GM18951 (cell line): ENCODE results near the gene LBH.

Experiments
- POLR2A ChIP-seq: IDR thresholded peaks from 4 replicates; pipeline ENCODE4 v1.6.1; 2011; ENCODE audit warnings: mild to moderate bottlenecking; ENCODE audit not compliant: insufficient read length, insufficient read depth; ENCODE audit errors: extremely low read depth
- in situ Hi-C: fragments of 300-500 bp; cut with MboI; formaldehyde crosslinking; loops from one replicate; pipeline ENCODE4 v1.12.0; 2022; ENCODE audit warnings: low sequenced_read_pairs, mixed read lengths, inconsistent platforms; ENCODE audit not compliant: unreplicated experiment

LBH gene

DNA sequence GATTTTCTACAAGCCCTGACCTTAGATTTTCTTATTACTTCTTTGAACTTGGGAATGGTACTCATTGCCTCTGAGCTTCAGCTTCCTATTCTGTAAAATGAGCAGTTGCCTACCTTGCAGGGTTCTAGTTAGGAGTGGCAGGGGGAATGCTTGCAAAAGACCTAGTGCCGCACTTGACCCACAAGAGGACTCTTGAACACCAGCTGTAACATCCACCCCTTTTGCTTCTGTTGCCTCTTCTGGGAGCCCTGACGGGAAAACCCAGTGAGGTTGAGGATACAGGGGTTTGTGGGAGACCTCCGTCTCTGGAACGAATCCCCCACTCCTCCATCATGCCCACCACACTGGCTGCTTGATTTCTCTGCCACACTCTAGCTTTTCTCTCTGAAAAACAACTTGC lies 27.1 kb upstream of the LBH start:
- no peak for TF ChIP-seq POLR2A
- in situ Hi-C loops, result loop anchor here (10.0 kb wide), 1 partner anchor 501 kb away; no protein-coding TSS in a partner anchor

DNA sequence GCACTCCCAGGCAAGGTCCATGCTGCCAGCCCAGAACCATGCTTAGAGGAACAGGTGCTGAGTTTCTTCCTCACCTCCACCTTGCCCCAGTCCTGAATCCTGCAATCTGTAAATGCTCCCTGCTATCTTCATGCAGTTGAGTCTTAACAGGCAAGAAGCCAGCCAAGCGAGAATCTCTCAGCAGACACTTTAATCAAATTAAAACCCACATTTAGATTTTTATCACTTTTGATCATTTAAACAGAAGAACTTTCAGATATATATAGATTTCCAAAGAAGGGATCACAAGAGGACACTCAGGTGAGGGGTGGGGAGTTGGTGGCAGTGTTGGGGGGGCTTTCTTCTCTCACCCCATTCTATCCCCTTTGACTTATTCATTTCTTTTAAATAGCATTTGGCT lies 25.9 kb upstream of the LBH start:
- no peak for TF ChIP-seq POLR2A
- in situ Hi-C loops, result loop anchor here (10.0 kb wide), 1 partner anchor 499 kb away; no protein-coding TSS in a partner anchor

DNA sequence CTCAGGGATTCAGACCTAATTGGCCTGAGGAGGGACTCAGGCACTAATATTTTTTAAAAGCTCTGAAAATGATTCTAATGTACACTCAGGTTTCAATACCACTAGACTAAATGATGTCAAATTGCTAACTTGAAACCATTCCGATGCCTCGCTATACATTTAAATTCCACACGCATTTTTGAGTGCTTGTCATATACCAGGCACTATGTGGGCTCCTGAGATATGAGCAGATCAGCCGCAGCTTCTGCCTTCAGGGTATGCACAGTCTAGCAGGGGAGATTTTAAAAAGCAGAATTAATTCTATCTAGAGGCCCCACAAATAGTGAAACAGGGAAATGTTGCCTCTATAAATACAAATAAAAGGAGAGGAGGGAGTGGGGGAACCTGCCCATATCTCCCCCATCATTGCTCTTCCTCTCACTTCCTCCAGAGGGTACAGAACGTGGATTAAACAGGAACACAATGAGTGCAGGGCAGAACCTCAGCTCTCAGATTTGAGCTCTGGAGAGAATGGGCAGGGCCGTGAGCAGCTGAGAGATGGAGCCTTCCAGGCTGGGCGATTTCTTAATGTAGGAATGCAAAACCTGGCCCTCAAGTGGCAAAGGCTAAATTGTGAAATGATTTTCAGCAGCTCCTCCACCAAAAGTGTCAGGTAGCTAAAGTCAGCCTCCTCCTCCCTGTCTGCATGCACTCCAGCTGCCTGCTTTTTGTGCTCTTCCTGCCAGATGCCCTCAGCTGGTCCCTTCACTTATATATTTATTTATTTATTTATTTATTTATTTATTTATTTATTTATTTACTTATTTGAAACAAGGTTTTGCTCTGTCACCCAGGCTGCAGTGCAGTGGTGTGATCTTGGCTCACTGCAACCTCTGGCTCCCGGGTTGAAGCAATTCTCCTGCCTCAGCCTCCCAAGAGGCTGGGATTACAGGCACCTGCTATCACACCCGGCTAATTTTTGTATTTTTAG lies 24.6 kb upstream of the LBH start:
- in situ Hi-C loops, result loop anchor here (10.0 kb wide), 1 partner anchor 498 kb away; no protein-coding TSS in a partner anchor
- TF ChIP-seq POLR2A, result no peak

DNA sequence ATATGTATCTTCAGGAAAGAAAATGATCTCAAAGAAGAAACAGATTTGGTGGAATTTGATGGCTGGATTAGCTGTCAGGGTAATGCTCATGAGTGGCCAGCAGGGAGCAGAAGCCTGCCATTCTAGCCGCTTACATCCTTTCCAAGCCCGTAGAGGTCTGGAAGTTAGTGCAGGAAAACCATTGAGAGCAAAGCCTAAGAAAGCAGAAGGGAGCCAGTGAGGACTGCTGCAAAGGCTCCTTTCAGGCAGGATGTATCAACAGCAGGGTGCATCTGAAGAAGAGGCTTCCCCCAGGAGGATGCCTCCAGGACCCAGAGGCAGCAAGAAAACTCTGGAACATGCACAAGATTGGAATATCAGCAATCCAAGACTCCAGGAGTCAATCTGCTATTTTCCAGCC lies 22.9 kb upstream of the LBH start:
- in situ Hi-C loops, result loop anchor here (10.0 kb wide), 1 partner anchor 496 kb away; no protein-coding TSS in a partner anchor
- no peak for TF ChIP-seq POLR2A

DNA sequence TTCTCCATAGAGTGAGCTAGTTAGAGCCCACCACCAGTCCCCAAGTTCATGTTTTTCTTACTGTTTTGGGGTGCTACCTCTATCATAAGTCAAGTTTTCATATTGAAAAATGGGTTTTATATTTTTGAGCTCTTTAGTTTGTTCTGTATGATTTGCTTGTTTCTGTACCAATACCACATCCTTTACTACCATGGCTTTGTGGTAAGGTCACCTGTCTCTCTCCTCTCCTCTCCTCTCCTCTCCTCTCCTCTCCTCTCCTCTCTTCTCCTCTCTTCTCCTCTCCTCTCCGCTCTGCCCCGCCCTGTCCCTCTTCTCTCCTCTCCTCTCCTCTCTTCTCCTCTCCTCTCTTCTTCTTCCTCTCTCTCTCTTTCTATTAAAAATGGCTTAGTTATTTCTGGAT lies 22.1 kb upstream of the LBH start:
- no peak for TF ChIP-seq POLR2A
- in situ Hi-C loops, result loop anchor here (10.0 kb wide), 1 partner anchor 496 kb away; no protein-coding TSS in a partner anchor

DNA sequence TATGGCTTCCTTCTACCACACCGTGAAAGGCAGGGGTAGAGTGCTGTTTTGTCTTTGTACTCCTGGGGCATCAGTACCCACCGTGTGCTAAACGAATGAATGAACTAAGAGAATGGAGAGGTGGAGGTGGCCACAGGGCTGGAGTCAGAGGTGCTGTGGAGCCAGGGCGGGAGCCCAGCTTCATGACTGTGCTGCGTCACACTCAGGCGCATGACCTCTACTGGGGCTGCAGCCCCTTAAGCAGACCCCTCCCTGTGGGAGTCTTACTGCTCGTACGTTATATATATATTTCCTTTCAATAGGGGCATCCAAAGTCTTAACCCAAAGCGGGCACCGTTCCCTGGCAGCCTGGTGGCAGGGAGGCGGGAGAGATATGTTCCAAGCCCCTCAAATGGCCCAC lies 18.0 kb upstream of the LBH start:
- no peak for TF ChIP-seq POLR2A
- in situ Hi-C loops, result no loop called here

DNA sequence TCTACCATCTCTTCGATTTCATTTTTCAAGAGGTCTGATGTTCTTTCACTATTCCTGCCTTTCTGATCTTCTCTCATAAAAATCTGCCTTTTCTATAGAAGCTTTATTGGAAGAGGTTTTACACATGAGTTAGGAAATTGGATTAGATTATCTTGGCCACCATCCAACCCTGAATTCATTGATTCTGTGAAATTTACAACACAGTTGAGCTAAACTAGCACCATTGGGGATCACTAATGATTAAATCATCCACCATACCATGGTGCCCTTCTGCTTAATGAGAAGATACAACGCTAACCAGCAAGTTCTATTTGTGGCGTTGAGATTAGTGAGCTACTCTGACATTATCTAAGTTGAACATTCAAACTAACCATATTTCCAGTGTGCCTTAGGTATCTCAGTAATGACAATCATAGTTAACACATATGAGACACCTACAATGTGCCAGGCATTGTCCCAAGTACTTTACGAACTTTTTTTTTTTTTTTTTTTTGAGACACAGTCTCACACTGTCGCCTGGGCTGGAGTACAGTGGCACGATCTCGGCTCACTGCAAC lies 17.3 kb upstream of the LBH start:
- TF ChIP-seq POLR2A, result no peak
- in situ Hi-C loops, result no loop called here

DNA sequence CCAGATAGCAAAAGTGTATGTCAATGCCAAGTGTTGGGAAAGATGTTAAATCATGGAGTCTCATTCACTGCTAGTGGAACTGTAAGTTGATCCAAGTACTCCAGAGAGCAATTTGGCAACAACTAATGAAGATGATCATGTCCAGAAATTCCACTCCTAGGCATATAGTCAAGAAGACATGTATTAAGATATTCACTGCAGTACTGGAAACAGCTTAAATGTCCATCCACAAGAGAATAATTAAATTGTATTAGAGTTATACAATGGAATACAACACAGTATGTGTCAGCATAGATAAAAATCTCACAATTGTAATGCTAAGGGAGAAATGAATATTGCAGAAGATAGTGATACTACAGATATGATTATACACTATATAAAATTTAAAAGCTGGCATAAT lies 15.2 kb upstream of the LBH start:
- TF ChIP-seq POLR2A, result no peak
- in situ Hi-C loops, result no loop called here

DNA sequence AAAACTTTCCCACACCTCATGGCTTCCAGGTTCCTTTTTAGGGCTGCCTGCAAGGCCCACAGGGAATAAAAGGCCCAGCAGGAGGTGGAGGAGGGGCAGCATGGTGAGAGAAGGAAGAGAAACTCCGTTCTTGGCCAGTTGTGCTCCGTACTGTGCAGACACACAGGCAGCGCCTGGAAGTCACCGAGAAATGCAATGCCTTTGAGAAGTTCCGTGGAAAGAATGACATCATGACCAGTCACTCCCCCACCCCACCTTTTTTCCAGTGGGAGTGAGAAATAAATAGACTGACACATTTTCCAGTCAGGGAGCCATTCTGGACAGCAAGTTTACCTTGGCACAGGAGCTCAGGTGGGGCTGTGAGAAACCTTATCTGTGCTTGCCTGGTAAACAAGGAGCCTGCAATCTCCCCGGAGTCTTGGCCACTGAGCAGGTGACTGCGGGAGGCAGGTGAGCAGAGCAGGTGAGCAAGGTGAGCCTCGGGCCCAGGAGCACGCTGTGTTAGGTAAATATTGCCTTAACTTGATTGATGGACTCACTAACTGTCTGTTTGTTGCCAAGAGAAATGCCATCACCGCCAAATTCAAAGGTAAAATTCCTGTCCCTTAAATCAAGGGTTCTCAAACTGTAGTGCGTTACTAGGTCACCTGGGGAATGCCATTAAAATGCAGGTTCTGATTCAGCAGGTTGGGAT lies 13.5 kb upstream of the LBH start:
- in situ Hi-C loops, result no loop called here
- no peak for TF ChIP-seq POLR2A

DNA sequence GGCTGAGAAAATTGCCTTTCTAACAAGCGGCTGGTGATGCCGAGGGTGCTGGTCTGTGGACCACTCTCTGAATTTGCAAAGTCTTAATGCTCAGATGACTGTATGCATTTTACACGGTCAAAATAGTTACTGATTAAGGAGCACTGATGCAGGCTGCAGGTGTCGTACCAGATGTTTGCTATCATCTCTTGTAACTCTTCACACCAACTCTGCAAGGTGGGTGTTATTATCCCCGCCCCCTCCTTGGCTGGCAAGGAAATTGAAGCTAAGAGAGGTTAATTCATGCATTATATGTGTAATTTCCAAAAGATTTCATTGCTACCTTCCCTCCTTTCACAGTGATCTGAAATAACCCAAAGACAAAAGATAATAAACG lies 13.0 kb upstream of the LBH start:
- TF ChIP-seq POLR2A, result no peak
- in situ Hi-C loops, result no loop called here

DNA sequence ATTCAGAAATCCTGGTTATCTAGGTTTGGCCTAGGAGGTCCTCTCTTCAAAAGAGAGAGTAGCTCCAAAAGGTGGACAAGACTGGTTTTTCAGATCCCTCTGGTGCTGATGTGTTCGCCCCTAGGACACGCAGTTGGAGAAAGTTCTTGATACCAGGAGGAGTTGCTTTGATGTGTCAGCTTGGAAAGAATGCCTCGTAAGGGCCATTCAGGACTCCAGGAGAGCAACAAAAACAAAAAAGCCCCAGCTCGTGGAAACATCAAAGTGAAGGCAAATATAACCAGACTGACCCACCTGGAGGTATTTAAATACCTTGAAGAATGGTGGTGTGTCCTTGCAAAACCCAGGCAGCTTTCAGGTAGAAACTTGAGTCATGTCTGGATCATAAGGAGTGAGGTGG lies 12.5 kb upstream of the LBH start:
- TF ChIP-seq POLR2A, result no peak
- in situ Hi-C loops, result no loop called here

DNA sequence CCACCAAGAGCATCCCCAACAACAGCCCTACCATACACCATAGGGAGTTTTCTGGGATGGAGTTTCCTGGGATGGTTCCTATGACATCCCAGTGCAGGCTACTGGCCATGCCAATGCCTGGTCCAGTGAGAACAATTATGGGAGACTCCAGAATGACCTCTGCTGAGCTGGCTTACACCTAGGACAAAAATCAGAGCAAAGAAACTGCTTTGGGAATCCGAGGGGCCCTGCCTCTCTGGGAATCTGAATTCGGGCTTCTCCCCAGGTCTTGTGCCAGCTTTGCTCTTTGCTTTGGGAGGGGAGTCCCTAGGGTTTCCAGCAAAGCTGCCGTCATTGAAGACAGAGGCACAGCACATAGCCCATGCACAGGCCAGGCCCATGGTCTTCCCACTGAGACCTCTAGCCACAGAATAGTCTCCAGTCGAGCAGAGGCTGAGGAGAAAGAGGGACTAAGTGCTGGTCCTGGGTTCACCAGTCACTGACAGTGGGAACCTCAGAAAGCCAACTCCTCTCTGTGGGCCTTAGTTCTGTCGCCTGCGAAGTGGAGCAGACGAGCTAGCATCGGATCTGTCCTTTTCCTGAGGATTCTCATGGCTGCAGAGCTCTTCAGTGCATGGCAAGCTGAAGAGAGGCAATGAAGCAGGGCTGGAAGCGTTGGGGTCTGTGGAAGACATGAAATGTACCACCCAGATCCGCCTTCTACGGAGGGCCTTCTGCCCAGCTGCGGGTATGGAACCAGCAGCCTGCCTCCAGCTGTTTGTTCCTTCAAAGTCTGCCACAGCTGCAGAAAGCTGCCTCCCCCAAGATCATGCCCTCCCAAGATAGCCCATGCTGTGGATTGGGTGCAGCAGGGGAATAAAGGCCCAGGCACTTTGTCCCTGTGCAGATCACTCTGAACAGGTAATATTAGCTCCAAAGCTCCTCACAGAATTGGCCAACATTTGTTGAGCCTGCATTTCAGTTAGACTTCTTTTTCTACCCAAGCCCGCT lies 11.2 kb upstream of the LBH start:
- no peak for TF ChIP-seq POLR2A
- in situ Hi-C loops, result no loop called here
